ENCODE results near the gene TTC33.
A peak's percentile ranks its signal among the peaks of the same experiment; 100 is the strongest.
"Not testable (repeated sequence)": the region's sequence is repeated elsewhere in the genome, so short reads cannot be mapped to it uniquely, and the experiment has no call there.

TTC33 gene

GRCh38 chr5:40791715-40792139, 36.0 kb upstream of the TTC33 start:
- H3K4me3 ChIP-seq = no peak overlapping the region
- DNase-seq (ENCODE audit: low read depth, low spot score) = no peak
- H3K36me3 ChIP-seq (ENCODE audit: insufficient read depth, low read length) = peaks cover 60% of the 10 kb centered on the region
- TF ChIP-seq FOXP2 (optimal IDR thresholded peaks at IDR 0.05; ENCODE audit: control extremely low read depth, extremely low read length, insufficient read depth) (no peak), POLR2AphosphoS5 (IDR thresholded peaks at IDR 0.05; ENCODE audit: borderline replicate concordance, low read depth, low read length) (no peak), EZH2 (IDR thresholded peaks at IDR 0.05) (no peak)
- H3K9me3 ChIP-seq (ENCODE audit: low read depth, low read length) = peaks cover 15% of the 10 kb centered on the region
- H3K9ac ChIP-seq (ENCODE audit: insufficient read length) = no peak overlapping the region
- 0 out of 2 replicates have a peak overlapping the region, but pooled peaks have one; percentile 49 for H3K27ac ChIP-seq

GRCh38 chr5:40790947-40791593, 35.3 kb upstream of the TTC33 start:
- TF ChIP-seq FOXP2 (optimal IDR thresholded peaks at IDR 0.05; ENCODE audit: control extremely low read depth, extremely low read length, insufficient read depth) (no peak), POLR2AphosphoS5 (IDR thresholded peaks at IDR 0.05; ENCODE audit: borderline replicate concordance, low read depth, low read length) (no peak), EZH2 (IDR thresholded peaks at IDR 0.05) (no peak)
- Histone ChIP-seq H3K9ac (ENCODE audit: insufficient read length) (no peak overlapping the region), H3K27ac (0 out of 2 replicates have a peak overlapping the region, but pooled peaks have one; percentile 49)

GRCh38 chr5:40788941-40789340, 33.2 kb upstream of the TTC33 start:
- H3K36me3 ChIP-seq (ENCODE audit: insufficient read depth, low read length) = peaks cover 48% of the 10 kb centered on the region
- not testable (repeated sequence) for H3K9ac ChIP-seq (ENCODE audit: insufficient read length); H3K27ac ChIP-seq; DNase-seq (ENCODE audit: low read depth, low spot score); H3K4me3 ChIP-seq
- peaks cover 15% of the 10 kb centered on the region for H3K9me3 ChIP-seq (ENCODE audit: low read depth, low read length)

More at GRCh38 chr5:40790947-40791593, 35.3 kb upstream of the TTC33 start:
- Histone ChIP-seq H3K36me3 (ENCODE audit: insufficient read depth, low read length) (peaks cover 58% of the 10 kb centered on the region), H3K4me3 (no peak overlapping the region), H3K9me3 (ENCODE audit: low read depth, low read length) (peaks cover 15% of the 10 kb centered on the region)
- no peak for DNase-seq (ENCODE audit: low read depth, low spot score)

GRCh38 chr5:40787986-40788385, 32.2 kb upstream of the TTC33 start:
- peaks cover 45% of the 10 kb centered on the region for H3K36me3 ChIP-seq (ENCODE audit: insufficient read depth, low read length)
- H3K27ac ChIP-seq = no peak overlapping the region
- DNase-seq (ENCODE audit: low read depth, low spot score) = no peak
- no peak overlapping the region for H3K9ac ChIP-seq (ENCODE audit: insufficient read length)
- TF ChIP-seq EZH2 (IDR thresholded peaks at IDR 0.05) = no peak
- TF ChIP-seq FOXP2 (optimal IDR thresholded peaks at IDR 0.05; ENCODE audit: control extremely low read depth, extremely low read length, insufficient read depth) = no peak
- no peak for TF ChIP-seq POLR2AphosphoS5 (IDR thresholded peaks at IDR 0.05; ENCODE audit: borderline replicate concordance, low read depth, low read length)
- no peak overlapping the region for H3K4me3 ChIP-seq
- peaks cover 15% of the 10 kb centered on the region for H3K9me3 ChIP-seq (ENCODE audit: low read depth, low read length)

DNA sequence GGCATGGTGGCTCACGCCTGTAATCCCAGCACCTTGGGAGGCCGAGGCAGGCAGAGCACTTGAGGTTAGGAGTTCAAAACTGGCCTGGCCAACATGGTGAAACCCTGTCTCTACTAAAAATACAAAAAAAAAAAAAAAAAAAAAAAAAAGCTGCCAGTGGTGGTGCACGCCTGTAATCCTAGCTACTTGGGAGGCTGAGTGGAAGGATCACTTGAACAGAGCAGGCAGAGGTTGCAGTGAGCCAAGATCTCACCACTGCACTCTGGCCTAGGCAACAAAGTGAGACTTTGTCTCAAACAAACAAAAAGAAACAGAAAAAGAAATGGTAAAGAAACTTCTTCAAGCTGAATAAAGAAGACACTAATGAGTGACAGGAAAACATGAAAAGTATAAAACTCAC, 30.9 kb upstream of the TTC33 start:
- DNase-seq (ENCODE audit: low read depth, low spot score); H3K4me3 ChIP-seq: not testable (repeated sequence)
- H3K36me3 ChIP-seq (ENCODE audit: insufficient read depth, low read length) = peaks cover 39% of the 10 kb centered on the region

DNA sequence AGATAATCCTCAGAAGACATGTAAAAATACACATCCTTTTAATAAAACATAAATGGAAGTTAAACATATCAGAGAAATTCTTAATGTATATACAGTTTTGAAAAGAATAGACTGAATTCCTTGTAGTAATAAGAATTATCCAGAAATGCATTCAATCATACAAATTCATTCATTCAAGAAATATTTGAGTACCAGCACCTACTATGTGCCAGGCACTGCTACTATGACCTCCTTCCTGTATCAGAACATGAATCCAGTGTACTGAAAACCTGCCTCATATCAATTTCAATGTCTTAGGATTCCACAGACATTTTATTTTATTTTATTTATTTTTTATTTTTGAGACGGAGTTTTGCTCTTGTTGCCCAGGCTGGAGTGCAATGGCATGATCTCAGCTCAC, 29.2 kb upstream of the TTC33 start:
- Histone ChIP-seq H3K9ac (ENCODE audit: insufficient read length) (no peak overlapping the region), H3K36me3 (ENCODE audit: insufficient read depth, low read length) (peaks cover 29% of the 10 kb centered on the region), H3K9me3 (ENCODE audit: low read depth, low read length) (peaks cover 15% of the 10 kb centered on the region), H3K27ac (no peak overlapping the region), H3K4me3 (no peak overlapping the region)
- no peak for DNase-seq (ENCODE audit: low read depth, low spot score)
- TF ChIP-seq FOXP2 (optimal IDR thresholded peaks at IDR 0.05; ENCODE audit: control extremely low read depth, extremely low read length, insufficient read depth) (no peak), POLR2AphosphoS5 (IDR thresholded peaks at IDR 0.05; ENCODE audit: borderline replicate concordance, low read depth, low read length) (no peak), EZH2 (IDR thresholded peaks at IDR 0.05) (no peak)

More for the DNA sequence above, 30.9 kb upstream of the TTC33 start:
- peaks cover 15% of the 10 kb centered on the region for H3K9me3 ChIP-seq (ENCODE audit: low read depth, low read length)
- H3K9ac ChIP-seq (ENCODE audit: insufficient read length); H3K27ac ChIP-seq: not testable (repeated sequence)

- no peak for DNase-seq (ENCODE audit: low read depth, low spot score)
- H3K9me3 ChIP-seq (ENCODE audit: low read depth, low read length) = peaks cover 14% of the 10 kb centered on the region
- no peak overlapping the region for H3K4me3 ChIP-seq
- H3K36me3 ChIP-seq (ENCODE audit: insufficient read depth, low read length) = peaks cover 24% of the 10 kb centered on the region
- no peak overlapping the region for H3K9ac ChIP-seq (ENCODE audit: insufficient read length)
- no peak overlapping the region for H3K27ac ChIP-seq
- TF ChIP-seq EZH2 (IDR thresholded peaks at IDR 0.05) (no peak), FOXP2 (optimal IDR thresholded peaks at IDR 0.05; ENCODE audit: control extremely low read depth, extremely low read length, insufficient read depth) (no peak), POLR2AphosphoS5 (IDR thresholded peaks at IDR 0.05; ENCODE audit: borderline replicate concordance, low read depth, low read length) (no peak)
These were observed 28.4 kb upstream of the TTC33 start for GRCh38 chr5:40784027-40784653.

- Histone ChIP-seq H3K27ac (no peak overlapping the region), H3K9ac (ENCODE audit: insufficient read length) (no peak overlapping the region), H3K9me3 (ENCODE audit: low read depth, low read length) (no peaks in the 10 kb centered on the region), H3K4me3 (no peak overlapping the region), H3K36me3 (ENCODE audit: insufficient read depth, low read length) (peaks cover 10% of the 10 kb centered on the region; the same call in 1 of the 2 replicates)
- DNase-seq (ENCODE audit: low read depth, low spot score) = no peak
- no peak for TF ChIP-seq EZH2 (IDR thresholded peaks at IDR 0.05)
These were observed 26.2 kb upstream of the TTC33 start for GRCh38 chr5:40781843-40782409.

DNA sequence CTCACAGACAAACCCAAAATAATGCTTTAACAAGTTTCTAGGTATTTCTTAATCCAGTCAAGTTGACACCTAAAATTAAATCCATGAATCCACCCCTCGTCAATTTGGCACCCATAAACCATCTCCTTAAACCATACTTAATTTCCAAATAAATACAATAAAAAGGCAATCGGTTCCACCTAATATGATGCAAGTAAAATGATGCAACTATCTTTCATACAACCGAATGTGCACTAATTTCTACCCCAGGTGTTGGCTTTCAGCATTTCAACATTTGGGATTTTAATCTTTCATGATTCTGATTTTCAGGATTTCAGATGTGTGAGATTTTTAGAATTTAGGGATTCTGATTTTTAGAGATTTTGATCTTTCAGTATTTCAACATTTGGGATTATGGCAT, 25.1 kb upstream of the TTC33 start:
- H3K9ac ChIP-seq (ENCODE audit: insufficient read length) = no peak overlapping the region
- no peak overlapping the region for H3K4me3 ChIP-seq
- DNase-seq (ENCODE audit: low read depth, low spot score) = no peak
- H3K27ac ChIP-seq = no peak overlapping the region; the same call in 1 of the 2 replicates
- TF ChIP-seq EZH2 (IDR thresholded peaks at IDR 0.05) = no peak
- TF ChIP-seq FOXP2 (optimal IDR thresholded peaks at IDR 0.05; ENCODE audit: control extremely low read depth, extremely low read length, insufficient read depth) = no peak
- no peak for TF ChIP-seq POLR2AphosphoS5 (IDR thresholded peaks at IDR 0.05; ENCODE audit: borderline replicate concordance, low read depth, low read length)
- H3K36me3 ChIP-seq (ENCODE audit: insufficient read depth, low read length) = peaks cover 15% of the 10 kb centered on the region
- H3K9me3 ChIP-seq (ENCODE audit: low read depth, low read length) = no peaks in the 10 kb centered on the region

Data from SK-N-MC (cell line).